Activated effector memory CD4-positive, alpha-beta T cell treated with Interleukin-2 at 50 U/mL for 16 hours (primary cell): ENCODE results near the gene MYLK.
"Not testable (repeated sequence)": the region's sequence is repeated elsewhere in the genome, so short reads cannot be mapped to it uniquely, and the experiment has no call there.

Source experiments
- DNase-seq: peaks from one replicate; pipeline ENCODE4 v3.0.0-alpha.2; 2020

MYLK gene

GRCh38 chr3:123719862-123720453 lies 164.2 kb downstream of the MYLK start:
- no peak for DNase-seq

GRCh38 chr3:123719061-123719756 lies 164.9 kb downstream of the MYLK start:
- DNase-seq = peak; percentile 6

GRCh38 chr3:123718108-123718507 lies 166.0 kb downstream of the MYLK start:
- no peak for DNase-seq

- not testable (repeated sequence) for DNase-seq
These were observed 166.7 kb downstream of the MYLK start for GRCh38 chr3:123717451-123717850.

GRCh38 chr3:123716411-123716810 lies 167.7 kb downstream of the MYLK start:
- DNase-seq = no peak

GRCh38 chr3:123713211-123713610 lies 170.9 kb downstream of the MYLK start:
- DNase-seq = no peak

- no peak for DNase-seq
These were observed 171.9 kb downstream of the MYLK start for GRCh38 chr3:123712077-123712860.

- no peak for DNase-seq
These were observed 172.8 kb downstream of the MYLK start for GRCh38 chr3:123711356-123711755.

GRCh38 chr3:123708531-123708930 lies 175.6 kb downstream of the MYLK start:
- DNase-seq = no peak

- not testable (repeated sequence) for DNase-seq
These were observed 176.5 kb downstream of the MYLK start for GRCh38 chr3:123707641-123708040.

- no peak for DNase-seq
These were observed 177.3 kb downstream of the MYLK start for GRCh38 chr3:123706871-123707270.

GRCh38 chr3:123705488-123706285 lies 178.4 kb downstream of the MYLK start:
- DNase-seq = no peak

GRCh38 chr3:123703663-123704062 lies 180.5 kb downstream of the MYLK start:
- DNase-seq = not testable (repeated sequence)

- no peak for DNase-seq
These were observed 181.4 kb downstream of the MYLK start for GRCh38 chr3:123702720-123703119.

GRCh38 chr3:123702057-123702456 lies 182.1 kb downstream of the MYLK start:
- DNase-seq = not testable (repeated sequence)

GRCh38 chr3:123700791-123701722 lies 183.1 kb downstream of the MYLK start:
- DNase-seq = no peak

GRCh38 chr3:123698813-123699212 lies 185.3 kb downstream of the MYLK start:
- DNase-seq = no peak

GRCh38 chr3:123696808-123697207 lies 187.3 kb downstream of the MYLK start:
- DNase-seq = no peak

GRCh38 chr3:123695731-123696640 lies 188.1 kb downstream of the MYLK start:
- no peak for DNase-seq

GRCh38 chr3:123695152-123695551 lies 189.0 kb downstream of the MYLK start:
- DNase-seq = no peak
